NCI-H2171 treated with DMSO at 0.1 percent for 48 hours (cell line): ENCODE data around the gene ACR.
A peak's percentile ranks its signal among the peaks of the same experiment; 100 is the strongest.
"Not testable (repeated sequence)": the region's sequence is repeated elsewhere in the genome, so short reads cannot be mapped to it uniquely, and the experiment has no call there.

ENCODE experiments used
- DNase-seq: peaks from one replicate; lab custom pipeline; 2025; lab: John Stamatoyannopoulos, UW

Gene ACR

DNA sequence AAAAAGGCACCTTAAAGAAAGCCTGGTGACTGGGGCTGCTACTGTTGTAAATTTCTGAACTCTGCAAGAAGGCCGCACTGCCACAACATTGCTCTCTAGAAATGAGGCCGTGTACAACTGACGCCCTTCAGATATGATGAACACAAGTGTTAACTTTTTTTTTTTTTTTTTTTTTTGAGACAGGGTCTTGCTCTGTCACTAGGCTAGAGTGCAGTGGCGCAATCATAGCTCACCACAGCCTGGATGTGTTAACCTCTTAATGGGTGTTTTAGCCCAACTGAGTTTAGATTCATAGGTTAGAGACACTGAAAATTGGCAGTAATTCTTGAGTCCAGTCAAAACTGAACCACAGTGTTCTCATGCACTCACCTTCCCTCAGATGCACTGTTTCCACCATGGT, 42.2 kb downstream of the ACR start:
- not testable (repeated sequence) for DNase-seq

DNA sequence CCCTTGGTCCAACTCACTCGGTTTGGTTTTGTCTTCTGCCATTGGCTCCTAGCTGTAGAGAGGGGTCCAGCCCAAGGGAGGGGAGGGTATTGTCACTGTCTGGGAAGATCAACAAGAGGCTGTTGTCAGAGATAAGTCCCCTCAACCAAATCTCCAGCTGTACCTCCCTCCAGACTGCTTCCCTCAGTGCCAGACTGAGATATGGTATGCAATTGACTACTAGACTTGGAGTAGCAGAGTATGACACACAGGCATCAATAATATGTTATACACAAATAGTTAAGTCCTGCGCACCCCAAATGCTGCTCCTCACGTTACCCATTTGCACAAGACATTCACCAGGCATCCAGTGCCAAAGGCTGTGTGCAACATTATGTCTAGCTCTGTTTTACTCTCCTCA, 44.2 kb downstream of the ACR start:
- DNase-seq = not testable (repeated sequence)

- peak; percentile 78 for DNase-seq
Measured at GRCh38 chr22:50783033-50783879, 45.3 kb downstream of the ACR start, which contains the start of gene RABL2B. Gene RABL2B, minus strand, starts transcription at chr22:50783636. Its CDS starts 1,342 bp downstream, at chr22:50782294.

- peak; percentile 9 for DNase-seq
Measured at GRCh38 chr22:50783880-50784276, 45.9 kb downstream of the ACR start.

DNA sequence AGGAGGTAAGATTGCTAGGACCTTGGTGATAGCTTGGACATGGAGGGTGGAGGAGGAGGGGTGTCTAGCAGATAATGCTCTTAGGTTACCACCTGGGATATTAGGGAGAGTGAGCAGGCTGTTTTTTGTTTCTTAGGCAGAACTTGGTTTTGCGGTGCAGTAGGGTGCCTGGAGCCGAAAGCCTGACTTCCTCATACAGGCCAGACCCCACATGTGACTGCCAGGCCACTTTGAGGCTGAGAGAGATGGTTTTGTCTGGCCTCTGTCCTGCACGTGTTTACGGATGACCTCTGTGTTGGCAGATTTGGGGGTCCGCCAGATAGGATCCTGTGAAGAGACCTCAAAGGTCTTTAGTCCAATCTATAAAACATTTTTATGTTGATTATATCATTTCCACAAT, 47.3 kb downstream of the ACR start:
- DNase-seq = not testable (repeated sequence)

- not testable (repeated sequence) for DNase-seq
Measured at GRCh38 chr22:50786936-50787335, 48.9 kb downstream of the ACR start.
